ENCODE data around the gene MPV17L2.

DNA sequence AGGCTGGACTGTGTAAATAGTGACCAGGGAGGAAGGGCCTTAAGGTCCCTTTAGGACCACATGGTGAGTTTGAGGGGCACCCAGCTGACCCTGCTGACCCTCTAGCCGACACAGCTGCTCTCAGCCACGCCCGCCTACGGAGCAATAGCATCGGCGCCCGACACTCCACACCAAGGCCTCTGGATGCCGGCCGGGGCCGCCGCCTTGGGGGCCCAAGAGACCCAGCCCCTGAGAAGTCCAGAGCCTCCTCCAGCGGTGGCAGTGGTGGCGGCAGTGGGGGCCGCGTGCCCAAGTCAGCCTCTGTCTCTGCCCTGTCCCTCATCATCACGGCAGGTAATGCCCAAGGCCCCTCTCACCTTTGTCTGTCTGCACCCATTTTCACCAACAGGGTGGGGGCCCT, 48.7 kb upstream of the MPV17L2 start:
- TF ChIP-seq, protein P1, sequence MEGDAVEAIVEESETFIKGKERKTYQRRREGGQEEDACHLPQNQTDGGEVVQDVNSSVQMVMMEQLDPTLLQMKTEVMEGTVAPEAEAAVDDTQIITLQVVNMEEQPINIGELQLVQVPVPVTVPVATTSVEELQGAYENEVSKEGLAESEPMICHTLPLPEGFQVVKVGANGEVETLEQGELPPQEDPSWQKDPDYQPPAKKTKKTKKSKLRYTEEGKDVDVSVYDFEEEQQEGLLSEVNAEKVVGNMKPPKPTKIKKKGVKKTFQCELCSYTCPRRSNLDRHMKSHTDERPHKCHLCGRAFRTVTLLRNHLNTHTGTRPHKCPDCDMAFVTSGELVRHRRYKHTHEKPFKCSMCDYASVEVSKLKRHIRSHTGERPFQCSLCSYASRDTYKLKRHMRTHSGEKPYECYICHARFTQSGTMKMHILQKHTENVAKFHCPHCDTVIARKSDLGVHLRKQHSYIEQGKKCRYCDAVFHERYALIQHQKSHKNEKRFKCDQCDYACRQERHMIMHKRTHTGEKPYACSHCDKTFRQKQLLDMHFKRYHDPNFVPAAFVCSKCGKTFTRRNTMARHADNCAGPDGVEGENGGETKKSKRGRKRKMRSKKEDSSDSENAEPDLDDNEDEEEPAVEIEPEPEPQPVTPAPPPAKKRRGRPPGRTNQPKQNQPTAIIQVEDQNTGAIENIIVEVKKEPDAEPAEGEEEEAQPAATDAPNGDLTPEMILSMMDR (IDR thresholded peaks at IDR 0.05; ENCODE audit: extremely low read depth in 1 of 2, insufficient read depth in 1 of 2, low read depth in 1 of 2, low read length in 2 of 2) = no peak
- no peak for TF ChIP-seq JUN (IDR thresholded peaks at IDR 0.05; ENCODE audit: borderline replicate concordance, insufficient read depth, insufficient read length, low read depth)
- TF ChIP-seq POLR2A (IDR thresholded peaks at IDR 0.05; ENCODE audit: low read depth, low read length) = no peak
- no peak for TF ChIP-seq POLR2AphosphoS5 (IDR thresholded peaks at IDR 0.05; ENCODE audit: insufficient read depth, low read depth, low read length)
- TF ChIP-seq EZH2 (IDR thresholded peaks at IDR 0.05; ENCODE audit: borderline replicate concordance, low read depth, low read length, severe bottlenecking) = no peak
- no peak for TF ChIP-seq MAX (IDR thresholded peaks at IDR 0.05; ENCODE audit: insufficient read depth, insufficient read length)
- TF ChIP-seq MYC (IDR thresholded peaks at IDR 0.05; ENCODE audit: low read depth, low read length) = no peak
- no peak for TF ChIP-seq FOS (IDR thresholded peaks at IDR 0.05; ENCODE audit: borderline replicate concordance, insufficient read depth, low read length)
